HepG2 (cell line): ENCODE data around the gene CTSZ. TPM values are rescaled to one million over a fixed set of nuclear protein-coding genes. Genes with fewer than 3 reads are reported as not detected.

Source experiments
- ADNP ChIP-seq: sonication (generic); formaldehyde crosslinking; IDR thresholded peaks from 2 replicates; pipeline ENCODE4 v1.4.0; 2020; ENCODE audit warnings: missing genetic modification reagents
- ARID5B ChIP-seq: IDR thresholded peaks from 2 replicates; pipeline ENCODE4 v1.4.0; 2020; ENCODE audit warnings: mild to moderate bottlenecking, missing genetic modification reagents
- CBX5 ChIP-seq: sonication (generic); formaldehyde crosslinking; IDR thresholded peaks from 2 replicates; pipeline ENCODE4 v1.4.0; 2020; ENCODE audit warnings: missing genetic modification reagents, borderline replicate concordance
- DNMT1 ChIP-seq: sonication (generic); formaldehyde crosslinking; IDR thresholded peaks from 2 replicates; pipeline ENCODE4 v1.5.1; 2020; ENCODE audit warnings: mild to moderate bottlenecking, missing genetic modification reagents
- KDM1A ChIP-seq: IDR thresholded peaks from 2 replicates; pipeline ENCODE4 v1.6.1; 2016; ENCODE audit warnings: missing compliant biosample characterization
- MAFK ChIP-seq, 2 experiments: IDR thresholded peaks in 1 of 2; conservative IDR thresholded peaks in 1 of 2; 2 replicates each; pipeline ENCODE4 v1.6.1; 2011; ENCODE audit warnings: improper control_type of control experiment in 2 of 2, low read length in 2 of 2
- PRDM10 ChIP-seq: sonication (generic); formaldehyde crosslinking; IDR thresholded peaks from 2 replicates; pipeline ENCODE4 v1.4.0; 2020; ENCODE audit warnings: low read depth, missing genetic modification reagents
- SIN3B ChIP-seq: fragments of 150-350 bp; IDR thresholded peaks from 2 replicates; pipeline ENCODE4 v1.6.1; 2014; ENCODE audit warnings: low read length
- SPEN ChIP-seq: sonication (generic); formaldehyde crosslinking; IDR thresholded peaks from 2 replicates; pipeline ENCODE4 v1.5.1; 2020; ENCODE audit warnings: low read depth, mild to moderate bottlenecking, missing genetic modification reagents
- SRF ChIP-seq: IDR thresholded peaks from 2 replicates; pipeline ENCODE4 v1.6.1; 2011; ENCODE audit warnings: mild to moderate bottlenecking, low read depth, low read length, moderate library complexity
- TOPORS ChIP-seq: sonication (generic); formaldehyde crosslinking; IDR thresholded peaks from 2 replicates; pipeline ENCODE4 v1.8.0; 2023; ENCODE audit warnings: mild to moderate bottlenecking, missing genetic modification reagents
- ZNF292 ChIP-seq: sonication (generic); formaldehyde crosslinking; IDR thresholded peaks from 2 replicates; pipeline ENCODE4 v1.8.1; 2022; ENCODE audit warnings: mild to moderate bottlenecking, low read depth, missing genetic modification reagents, borderline replicate concordance
- ZNF331 ChIP-seq: sonication (generic); formaldehyde crosslinking; IDR thresholded peaks from 2 replicates; pipeline ENCODE4 v1.4.0; 2020; ENCODE audit warnings: missing genetic modification reagents
- ZNF7 ChIP-seq: IDR thresholded peaks from 2 replicates; pipeline ENCODE4 v1.6.1; 2016; ENCODE audit warnings: missing biosample characterization, missing genetic modification reagents
- polyA plus RNA-seq, 8 experiments: library from polyadenylated mRNA; depleted of rRNA in 3 of 8; stranded (reverse) in 7 of 8; unstranded in 1 of 8; fragments of >200 nt; fragmentation: Illumina TruSeq in 4 of 8; extraction: Trizol in 4 of 8; gene quantifications; 2 replicates each; pipeline versions ENCODE4 v1.2.1 to v1.2.3, GENCODE V29; 2011 to 2016; ENCODE audit warnings: low read depth in 4 of 8, missing spikeins in 1 of 8, mixed read lengths in 1 of 8; ENCODE audit not compliant: insufficient read depth in 1 of 8
- total RNA-seq, 5 experiments: library from RNA; depleted of rRNA; stranded (reverse); fragments of >200 nt; fragmentation: Illumina TruSeq; extraction: Trizol; gene quantifications; 2 replicates each; pipeline ENCODE4 v1.2.3, GENCODE V29; 2016; ENCODE audit warnings: low read depth in 1 of 5
- TF ChIP-seq, protein P1 (sequence below): sonication (generic); formaldehyde crosslinking; IDR thresholded peaks from 2 replicates; pipeline ENCODE4 v1.5.0; 2020; ENCODE audit warnings: missing genetic modification reagents
- TF ChIP-seq, protein P2 (sequence below): sonication (generic); formaldehyde crosslinking; IDR thresholded peaks from 2 replicates; pipeline ENCODE4 v1.8.1; 2023; ENCODE audit warnings: mild to moderate bottlenecking, missing genetic modification reagents

The CTSZ gene
- total and polyA plus RNA-seq, 2 of the 13 experiments (the other 11 are each of a cell fraction or from before 2014, with no cell fraction given) = 0.33 TPM; not detected in 1

- TF ChIP-seq ARID5B (peak; percentile 43; the same call in 1 of the 2 replicates), ZNF331 (0 out of 2 replicates have a peak, but pooled peaks have one; percentile 24), ZNF292 (CRISPR knock-in tag) (peak; percentile 25; the same call in 1 of the 2 replicates), KDM1A (CRISPR knock-in tag) (no peak), DNMT1 (0 out of 2 replicates have a peak, but pooled peaks have one; percentile 48), SIN3B (no peak), SRF (no peak), MAFK (conservative IDR thresholded peaks at IDR 0.05 in 1 of 2, IDR thresholded peaks at IDR 0.05 in 1 of 2; ENCODE audit: low read length in 2 of 2) (no peak), ZNF7 (CRISPR knock-in tag) (0 out of 2 replicates have a peak, but pooled peaks have one; percentile 8), CBX5 (CRISPR knock-in tag) (no peak), ADNP (CRISPR knock-in tag) (no peak), SPEN (peak; percentile 38), PRDM10 (CRISPR knock-in tag) (no peak), TOPORS (CRISPR knock-in tag) (no peak)
- TF ChIP-seq, protein P1, sequence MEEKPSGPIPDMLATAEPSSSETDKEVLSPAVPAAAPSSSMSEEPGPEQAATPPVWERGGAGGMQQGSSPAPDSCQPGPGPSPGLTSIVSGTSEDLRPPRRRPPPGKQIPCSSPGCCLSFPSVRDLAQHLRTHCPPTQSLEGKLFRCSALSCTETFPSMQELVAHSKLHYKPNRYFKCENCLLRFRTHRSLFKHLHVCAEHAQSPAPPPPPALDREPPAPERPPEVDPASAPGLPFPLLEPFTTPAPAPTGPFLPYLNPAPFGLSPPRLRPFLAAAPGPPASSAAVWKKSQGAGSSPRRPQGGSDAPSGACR (CRISPR knock-in tag) = peak; percentile 61; the same call in 1 of the 2 replicates
- TF ChIP-seq, protein P2, sequence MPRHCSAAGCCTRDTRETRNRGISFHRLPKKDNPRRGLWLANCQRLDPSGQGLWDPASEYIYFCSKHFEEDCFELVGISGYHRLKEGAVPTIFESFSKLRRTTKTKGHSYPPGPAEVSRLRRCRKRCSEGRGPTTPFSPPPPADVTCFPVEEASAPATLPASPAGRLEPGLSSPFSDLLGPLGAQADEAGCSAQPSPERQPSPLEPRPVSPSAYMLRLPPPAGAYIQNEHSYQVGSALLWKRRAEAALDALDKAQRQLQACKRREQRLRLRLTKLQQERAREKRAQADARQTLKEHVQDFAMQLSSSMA (CRISPR knock-in tag) = no peak
Measured at GRCh38 chr20:59006167-59006863, 739 bp downstream of the CTSZ start (continued).
